HEK293 (cell line): Measurements from ENCODE around the gene STK39.

Source experiments
- CTCF ChIA-PET: fragments of 350-600 bp; formaldehyde crosslinking; extraction: SDS; loops from one replicate; lab custom pipeline; 2021; ENCODE audit warnings: antibody characterized with exemption; lab: Yijun Ruan, JAX
- POLR2A ChIA-PET: fragments of 300-600 bp; formaldehyde crosslinking; extraction: SDS; loops from one replicate; lab custom pipeline; 2020; ENCODE audit warnings: antibody characterized with exemption, inconsistent platforms; lab: Yijun Ruan, JAX
- H3K27ac ChIP-seq: fragments of 200-500 bp; sonication (Bioruptor generic); 2 replicates; pipeline ENCODE4 v1.5.1; 2014; ENCODE audit warnings: low read depth, low read length, control low read depth, inconsistent platforms; ENCODE audit errors: extremely low read depth
- H3K36me3 ChIP-seq, 2 experiments: fragments of 200-500 bp in 1 of 2; sonication (Bioruptor generic) in 1 of 2; 1 replicate in 1 of 2; 2 replicates in 1 of 2; pipeline ENCODE4 v1.5.1; 2014 to 2017; ENCODE audit warnings: inconsistent platforms in 2 of 2, low read length in 2 of 2; ENCODE audit not compliant: control insufficient read depth in 2 of 2, insufficient read depth in 1 of 2
- H3K4me1 ChIP-seq: fragments of 200-500 bp; sonication (Bioruptor generic); 2 replicates; pipeline ENCODE4 v1.5.1; 2014; ENCODE audit warnings: mild to moderate bottlenecking, low read length, inconsistent platforms; ENCODE audit not compliant: control insufficient read depth, insufficient read depth
- H3K4me3 ChIP-seq: 2 replicates; pipeline ENCODE4 v1.5.1; 2011; ENCODE audit warnings: low read depth, mild to moderate bottlenecking, control low read depth, low read length, moderate library complexity
- H3K9me3 ChIP-seq: fragments of 200-500 bp; sonication (Bioruptor generic); 2 replicates; pipeline ENCODE4 v1.5.1; 2014; ENCODE audit warnings: low read depth, low read length, inconsistent platforms; ENCODE audit not compliant: control insufficient read depth, insufficient read depth
- ELK4 ChIP-seq: IDR thresholded peaks from 2 replicates; pipeline ENCODE4 v1.6.1; 2011; ENCODE audit warnings: mild to moderate bottlenecking, low read depth, low read length, borderline replicate concordance
- HOXD13 ChIP-seq: sonication (generic); formaldehyde crosslinking; IDR thresholded peaks from 2 replicates; pipeline ENCODE4 v1.8.0; 2022; ENCODE audit warnings: missing genetic modification reagents, borderline replicate concordance
- KLF7 ChIP-seq: fragments of 450-650 bp; formaldehyde crosslinking; IDR thresholded peaks from 2 replicates; pipeline ENCODE4 v1.5.1; 2016; ENCODE audit warnings: missing biosample characterization, missing genetic modification characterization, borderline replicate concordance
- MEIS1 ChIP-seq: sonication (generic); formaldehyde crosslinking; IDR thresholded peaks from 2 replicates; pipeline ENCODE4 v1.8.1; 2022; ENCODE audit warnings: missing genetic modification reagents, mild to moderate bottlenecking, borderline replicate concordance
- MYNN ChIP-seq: fragments of 450-650 bp; formaldehyde crosslinking; IDR thresholded peaks from 2 replicates; pipeline ENCODE4 v1.5.1; 2016; ENCODE audit warnings: missing biosample characterization, missing genetic modification characterization, borderline replicate concordance
- PRDM4 ChIP-seq: fragments of 450-650 bp; formaldehyde crosslinking; IDR thresholded peaks from 2 replicates; pipeline ENCODE4 v1.5.1; 2017; ENCODE audit warnings: missing biosample characterization, missing genetic modification characterization
- YY2 ChIP-seq: fragments of 450-650 bp; formaldehyde crosslinking; IDR thresholded peaks from 2 replicates; pipeline ENCODE4 v1.5.1; 2016; ENCODE audit warnings: missing biosample characterization, missing genetic modification characterization
- ZBTB17 ChIP-seq: fragments of 450-650 bp; formaldehyde crosslinking; IDR thresholded peaks from 2 replicates; pipeline ENCODE4 v1.5.1; 2016; ENCODE audit warnings: missing biosample characterization, missing genetic modification characterization
- ZBTB44 ChIP-seq: fragments of 450-650 bp; IDR thresholded peaks from 2 replicates; pipeline ENCODE4 v1.5.1; 2018; ENCODE audit warnings: missing biosample characterization, mild to moderate bottlenecking, missing genetic modification characterization
- ZBTB8A ChIP-seq: fragments of 450-650 bp; formaldehyde crosslinking; IDR thresholded peaks from 2 replicates; pipeline ENCODE4 v1.5.1; 2016; ENCODE audit warnings: missing biosample characterization, missing genetic modification characterization
- ZNF2 ChIP-seq: fragments of 450-650 bp; formaldehyde crosslinking; IDR thresholded peaks from 2 replicates; pipeline ENCODE4 v1.5.1; 2016; ENCODE audit warnings: missing biosample characterization, missing genetic modification characterization
- ZNF350 ChIP-seq: fragments of 450-650 bp; formaldehyde crosslinking; IDR thresholded peaks from 2 replicates; pipeline ENCODE4 v1.5.0; 2017; ENCODE audit warnings: missing biosample characterization, mild to moderate bottlenecking, missing genetic modification characterization
- ZNF394 ChIP-seq: fragments of 450-650 bp; formaldehyde crosslinking; IDR thresholded peaks from 2 replicates; pipeline ENCODE4 v1.5.1; 2016; ENCODE audit warnings: missing biosample characterization, missing genetic modification characterization, mild to moderate bottlenecking, moderate library complexity, borderline replicate concordance
- ZNF473 ChIP-seq: fragments of 450-650 bp; formaldehyde crosslinking; IDR thresholded peaks from 2 replicates; pipeline ENCODE4 v1.5.1; 2017; ENCODE audit warnings: missing biosample characterization, missing genetic modification characterization
- ZNF488 ChIP-seq: fragments of 450-650 bp; formaldehyde crosslinking; IDR thresholded peaks from 2 replicates; pipeline ENCODE4 v1.5.1; 2016; ENCODE audit warnings: missing biosample characterization, missing genetic modification characterization
- ZNF544 ChIP-seq: fragments of 450-650 bp; formaldehyde crosslinking; IDR thresholded peaks from 2 replicates; pipeline ENCODE4 v1.5.0; 2017; ENCODE audit warnings: missing biosample characterization, missing genetic modification characterization
- ZNF555 ChIP-seq: fragments of 450-650 bp; formaldehyde crosslinking; conservative IDR thresholded peaks from 2 replicates; pipeline ENCODE4 v1.5.1; 2017; ENCODE audit warnings: missing biosample characterization, mild to moderate bottlenecking, missing genetic modification characterization, inconsistent platforms
- ZNF621 ChIP-seq: fragments of 450-650 bp; formaldehyde crosslinking; IDR thresholded peaks from 2 replicates; pipeline ENCODE4 v1.5.1; 2017; ENCODE audit warnings: missing biosample characterization, missing genetic modification characterization
- ZNF704 ChIP-seq: fragments of 450-650 bp; formaldehyde crosslinking; IDR thresholded peaks from 2 replicates; pipeline ENCODE4 v1.5.1; 2016; ENCODE audit warnings: missing biosample characterization, missing genetic modification characterization
- ZNF776 ChIP-seq: fragments of 450-650 bp; formaldehyde crosslinking; IDR thresholded peaks from 2 replicates; pipeline ENCODE4 v1.5.0; 2017; ENCODE audit warnings: missing biosample characterization, missing genetic modification characterization, borderline replicate concordance
- ZNF785 ChIP-seq: fragments of 450-650 bp; formaldehyde crosslinking; IDR thresholded peaks from 2 replicates; pipeline ENCODE4 v1.5.1; 2016; ENCODE audit warnings: missing biosample characterization, missing genetic modification characterization

STK39 gene

GRCh38 chr2:167942366-167943081, 304.9 kb downstream of the STK39 start:
- no peaks in the 10 kb centered on the region; the same call in 1 of the 2 replicates for H3K4me1 ChIP-seq
- no peak overlapping the region for H3K4me3 ChIP-seq
- no peaks in the 10 kb centered on the region for H3K9me3 ChIP-seq
- TF ChIP-seq ZBTB17 (tag by site-specific recombination) (peak; percentile 23; the same call in 1 of the 2 replicates), ZNF488 (no peak)
- ChIA-PET POLR2A (no interaction called here), CTCF (interaction anchor here (1.6 kb wide), 1 partner anchor 24 kb away, joined by 3 read pairs; no protein-coding TSS in a partner anchor)
- H3K36me3 ChIP-seq, result no peaks in the 10 kb centered on the region
- H3K27ac ChIP-seq, result no peak overlapping the region

- TF ChIP-seq YY2 (tag by site-specific recombination) (no peak), ZNF2 (tag by site-specific recombination) (no peak), ZNF621 (no peak), ZBTB44 (tag by site-specific recombination) (no peak), ZNF544 (tag by site-specific recombination) (no peak), ELK4 (no peak), ZNF350 (tag by site-specific recombination) (no peak), ZNF473 (tag by site-specific recombination) (no peak), HOXD13 (CRISPR knock-in tag) (no peak), ZNF776 (tag by site-specific recombination) (no peak)
- Histone ChIP-seq H3K27ac (no peak overlapping the region), H3K36me3 (no peaks in the 10 kb centered on the region), H3K4me3 (no peak overlapping the region), H3K4me1 (no peaks in the 10 kb centered on the region; the same call in 1 of the 2 replicates), H3K9me3 (no peaks in the 10 kb centered on the region)
- CTCF ChIA-PET, result no interaction called here
- POLR2A ChIA-PET, result no interaction called here
These were observed 305.8 kb downstream of the STK39 start for GRCh38 chr2:167941604-167942003.

- H3K36me3 ChIP-seq, result no peaks in the 10 kb centered on the region
- H3K9me3 ChIP-seq, result no peaks in the 10 kb centered on the region
- no peaks in the 10 kb centered on the region; the same call in 1 of the 2 replicates for H3K4me1 ChIP-seq
- no peak overlapping the region for H3K4me3 ChIP-seq
- CTCF ChIA-PET, result no interaction called here
- TF ChIP-seq ZNF473 (tag by site-specific recombination), result no peak
- TF ChIP-seq ZBTB8A (tag by site-specific recombination), result no peak
- no peak for TF ChIP-seq MEIS1
- TF ChIP-seq ZNF394 (tag by site-specific recombination), result no peak
- TF ChIP-seq MYNN (tag by site-specific recombination), result no peak
- TF ChIP-seq ZNF785 (tag by site-specific recombination), result no peak
- no peak for TF ChIP-seq KLF7 (tag by site-specific recombination)
- TF ChIP-seq PRDM4 (tag by site-specific recombination), result no peak
- TF ChIP-seq ZNF555, result no peak
- no peak for TF ChIP-seq ZNF704 (tag by site-specific recombination)
- no peak overlapping the region for H3K27ac ChIP-seq
- POLR2A ChIA-PET, result no interaction called here
These were observed 306.5 kb downstream of the STK39 start for GRCh38 chr2:167940734-167941507.
